Right renal cortex interstitium (tissue), 3 donors: ENCODE data around the gene DCUN1D2. TPM values are rescaled to one million over a fixed set of nuclear protein-coding genes. Genes with fewer than 3 reads are reported as not detected.
"Not testable (repeated sequence)": the region's sequence is repeated elsewhere in the genome, so short reads cannot be mapped to it uniquely, and the experiment has no call there.

Experiments
- DNase-seq, 3 donors: peaks; one replicate each; pipeline ENCODE4 v3.0.0-alpha.2; 2013; ENCODE audit warnings: low read depth in 3 of 3, low spot score in 2 of 3
- polyA plus RNA-seq, 3 donors: library from polyadenylated mRNA; unstranded; fragments of 120-200 nt; gene quantifications; one replicate each; pipeline ENCODE4 v1.2.1, GENCODE V29; 2013; ENCODE audit not compliant: insufficient read length in 3 of 3

The DCUN1D2 gene
- polyA plus RNA-seq, 3 donors: 17.2 to 19.7 (median 19.6) TPM

DNA sequence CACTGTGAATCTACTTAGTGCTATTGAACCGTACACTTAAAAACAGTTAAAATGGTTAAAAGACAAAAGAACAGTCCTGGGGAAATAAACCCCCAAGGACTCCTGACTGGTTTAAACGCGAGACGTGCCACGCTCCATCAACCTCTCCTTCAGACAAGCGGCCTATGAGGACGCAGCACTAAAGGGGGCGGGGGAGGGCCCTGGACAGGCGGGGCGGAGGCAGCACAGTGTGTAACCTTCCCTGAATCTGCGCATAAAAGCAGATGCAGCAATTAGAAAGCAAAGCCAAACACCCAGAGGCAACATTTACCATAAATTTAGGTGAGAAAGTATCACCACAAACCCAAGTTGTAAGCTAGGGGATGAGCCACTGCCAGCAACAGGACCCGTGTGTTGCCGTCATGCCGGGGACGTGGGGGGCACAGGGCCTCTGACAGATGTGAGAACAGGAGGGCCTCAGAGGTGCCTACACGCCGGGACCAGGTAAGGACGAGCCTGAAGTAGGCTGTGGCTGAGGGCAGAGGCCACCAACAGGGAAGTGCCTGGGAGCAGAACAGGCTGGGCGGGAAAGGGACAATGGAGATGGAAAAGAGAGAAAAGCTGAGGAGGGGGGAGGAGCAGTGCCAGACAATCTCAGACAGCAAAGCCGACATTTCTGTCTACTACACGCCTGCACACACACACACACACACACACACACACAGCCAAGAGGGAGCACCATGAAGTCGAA is 21.9 kb downstream of the DCUN1D2 start:
- DNase-seq: no peak

DNA sequence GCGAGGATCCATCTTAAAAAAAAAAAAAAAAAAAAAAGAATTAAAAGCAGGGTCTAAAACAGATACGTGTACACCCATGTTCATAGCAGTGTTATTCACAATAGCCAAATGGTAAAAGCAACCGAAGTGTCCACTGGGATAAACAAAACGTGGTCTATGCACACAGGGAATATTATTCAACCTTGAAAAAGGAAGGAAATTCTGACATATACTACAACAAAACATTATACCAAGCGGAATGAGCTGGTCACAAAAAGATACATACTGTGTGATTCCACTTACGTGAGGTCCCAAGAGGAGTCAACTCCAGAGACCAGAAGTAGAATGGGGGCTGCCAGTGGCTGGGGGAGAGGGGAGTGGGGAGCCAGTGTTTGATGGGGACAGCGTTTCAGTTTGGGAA is 22.5 kb downstream of the DCUN1D2 start:
- DNase-seq: no peak

DNA sequence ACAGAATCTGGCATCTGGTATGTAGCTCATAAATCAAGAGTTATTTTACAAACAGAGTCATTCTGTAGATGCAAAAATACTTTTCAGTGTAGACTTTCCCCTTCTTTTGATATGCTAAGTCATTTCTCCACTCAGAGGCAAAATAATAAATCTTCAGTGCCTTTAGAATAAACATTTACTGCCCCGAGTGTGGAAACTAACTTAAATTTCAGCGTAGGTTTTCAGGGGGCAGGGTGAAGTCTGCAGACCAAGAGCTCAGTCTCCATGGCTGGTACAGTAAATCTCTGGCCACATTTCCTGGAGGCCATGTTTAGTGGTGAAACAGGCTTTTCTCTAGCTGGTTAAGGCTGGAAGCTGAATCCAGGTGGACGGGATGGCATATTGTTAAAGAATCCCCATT is 24.1 kb downstream of the DCUN1D2 start:
- DNase-seq: no peak

DNA sequence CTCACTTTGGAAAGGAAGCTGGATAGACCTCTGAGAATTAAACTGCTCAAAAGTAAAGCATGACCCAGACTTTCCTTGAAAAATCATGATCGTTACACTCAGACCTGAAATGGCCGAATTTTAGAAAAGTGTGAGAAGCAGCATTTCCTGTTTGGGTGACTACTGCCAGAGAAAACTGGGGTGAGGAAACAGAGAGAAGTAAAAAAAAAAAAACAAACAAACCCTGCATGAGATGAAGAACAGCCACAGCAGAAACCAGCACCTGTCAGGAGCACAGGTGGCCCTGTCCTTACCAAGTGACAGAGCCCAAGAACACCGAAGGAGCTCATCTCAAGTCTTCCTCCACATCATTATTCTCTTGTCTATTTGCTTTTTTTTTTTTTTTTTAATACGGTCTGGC is 25.2 kb downstream of the DCUN1D2 start:
- DNase-seq: no peak

DNA sequence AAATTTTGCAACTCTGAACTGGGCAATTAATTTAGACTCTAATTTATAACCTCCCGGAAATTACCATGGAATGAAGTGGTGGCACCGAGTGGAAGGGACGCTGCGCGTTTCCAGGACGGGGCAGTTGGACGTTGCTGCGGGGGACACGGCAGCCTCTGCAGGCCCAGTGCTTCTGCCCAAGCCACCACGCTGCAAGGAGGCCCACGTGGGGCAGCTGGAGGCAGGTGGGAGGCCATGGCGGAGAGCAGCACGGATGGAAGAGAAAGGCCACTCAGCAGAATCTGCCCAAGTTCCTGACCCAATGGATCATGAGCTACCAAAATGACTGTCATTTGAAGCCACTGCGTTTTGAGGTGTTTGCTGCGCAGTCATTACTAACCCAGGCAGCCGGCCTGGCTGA is 26.0 kb downstream of the DCUN1D2 start:
- no peak for DNase-seq

DNA sequence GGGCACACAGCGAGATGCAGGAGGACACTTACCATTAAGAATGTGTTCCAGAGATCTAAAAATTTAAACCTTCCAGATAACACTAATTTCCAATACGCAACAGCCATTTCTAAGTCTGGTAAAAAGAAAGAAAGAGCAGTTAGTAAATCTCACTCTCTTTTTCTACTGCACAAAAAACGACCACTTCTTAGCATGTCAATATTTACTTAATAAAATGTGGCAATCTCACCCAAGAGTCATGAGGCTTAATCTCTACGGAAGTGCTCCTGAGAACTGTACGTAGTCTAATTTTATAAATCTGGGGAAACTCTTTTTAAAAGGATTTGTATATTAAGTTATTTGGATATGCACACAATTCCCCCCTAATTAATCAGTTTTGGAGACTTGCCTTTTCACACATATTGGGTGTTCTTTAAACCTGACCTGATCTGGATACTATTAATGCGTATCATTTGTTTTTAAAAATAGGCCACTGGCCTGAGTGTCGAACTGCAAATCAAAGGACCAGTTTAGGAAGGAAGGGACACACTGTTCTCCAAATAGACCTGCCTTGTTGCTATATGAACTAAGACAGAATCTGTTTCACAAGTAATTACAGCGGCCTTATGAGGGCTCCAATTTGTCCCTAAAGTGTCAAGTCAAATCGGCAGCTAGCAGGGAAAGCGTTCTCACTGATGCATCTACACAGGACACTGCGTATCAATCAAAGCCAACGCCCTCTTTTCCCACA is 29.3 kb downstream of the DCUN1D2 start:
- DNase-seq: no peak

DNA sequence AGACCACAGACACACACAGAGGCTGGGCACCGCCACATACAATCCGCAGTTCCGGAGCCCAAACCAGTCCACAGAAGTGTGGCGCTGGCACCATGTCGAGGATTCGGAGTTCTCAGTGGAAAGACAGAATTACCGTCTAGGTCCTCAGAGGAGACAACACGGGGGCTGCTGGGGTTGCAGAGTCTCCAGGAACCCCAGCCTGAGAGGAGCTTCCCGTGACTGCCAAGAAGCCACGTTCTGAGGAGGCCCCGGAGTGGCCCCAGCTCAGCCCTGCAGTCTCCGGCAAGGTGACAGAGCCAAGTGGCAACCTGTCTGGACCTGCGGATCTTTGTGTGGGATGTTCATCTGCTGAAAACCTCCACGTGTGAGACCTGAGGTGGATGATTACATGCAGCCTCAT is 29.9 kb downstream of the DCUN1D2 start:
- no peak for DNase-seq

DNA sequence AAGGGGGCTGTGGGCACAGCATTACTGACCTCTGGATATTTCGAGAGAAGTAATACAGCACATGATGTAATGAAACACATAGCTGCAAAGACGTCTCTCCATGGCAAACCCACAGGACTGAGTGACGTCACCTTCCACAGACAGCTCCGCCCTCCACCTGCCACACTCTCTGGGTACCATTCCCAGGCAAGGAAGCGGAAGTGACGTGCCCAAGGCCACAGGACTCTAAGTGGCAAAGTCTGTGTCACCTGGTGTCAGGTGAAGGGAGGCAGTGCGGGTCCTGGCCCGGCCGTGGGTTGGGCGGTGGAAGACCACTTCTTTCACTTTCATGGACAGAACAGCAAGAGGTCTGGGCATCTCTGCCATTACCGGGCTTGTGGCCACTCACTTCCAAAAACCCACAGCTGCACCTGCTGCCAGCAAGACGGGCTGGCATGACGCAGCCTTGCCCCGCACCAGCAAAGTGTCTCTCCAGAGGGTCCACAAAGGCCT is 30.4 kb downstream of the DCUN1D2 start:
- no peak for DNase-seq

DNA sequence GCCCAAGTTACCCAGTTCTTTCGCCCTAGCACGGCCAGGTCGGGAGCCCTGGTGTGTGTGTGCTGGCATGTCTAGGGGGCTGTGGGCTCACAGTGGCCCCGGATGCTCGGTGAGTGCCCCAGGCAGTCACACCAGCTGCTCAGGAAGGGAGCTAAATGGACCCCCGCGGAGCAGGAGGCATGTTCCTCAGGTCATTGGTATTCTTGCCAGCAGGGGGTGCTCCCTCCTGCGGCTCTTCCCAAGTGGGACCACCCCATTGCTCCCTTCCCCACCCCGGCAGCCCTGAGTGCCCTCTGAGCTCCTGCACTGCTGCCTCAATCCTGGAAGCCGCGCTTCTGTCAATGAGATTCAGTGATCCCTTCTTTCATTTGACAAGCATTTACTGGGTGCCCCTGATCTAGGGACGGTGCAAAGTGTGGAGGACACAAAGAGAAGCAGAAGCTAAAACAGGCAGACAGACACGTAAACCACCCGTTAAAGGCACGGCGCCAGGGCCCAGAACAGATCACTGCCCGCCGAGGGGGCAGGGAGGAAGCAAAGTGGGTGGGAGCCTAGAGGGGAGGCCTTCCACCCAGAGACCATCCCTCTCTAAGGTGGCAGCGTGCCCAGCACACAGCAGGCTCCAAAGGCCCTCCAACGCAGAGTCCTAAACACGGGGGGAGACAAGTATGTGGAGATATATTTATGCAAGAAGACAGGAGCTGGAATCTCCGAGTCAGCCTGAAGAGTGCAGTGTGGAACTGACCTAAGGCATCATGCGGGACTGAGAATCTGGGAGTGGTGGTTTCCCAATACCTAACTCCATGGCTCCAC is 32.1 kb downstream of the DCUN1D2 start:
- no peak for DNase-seq

DNA sequence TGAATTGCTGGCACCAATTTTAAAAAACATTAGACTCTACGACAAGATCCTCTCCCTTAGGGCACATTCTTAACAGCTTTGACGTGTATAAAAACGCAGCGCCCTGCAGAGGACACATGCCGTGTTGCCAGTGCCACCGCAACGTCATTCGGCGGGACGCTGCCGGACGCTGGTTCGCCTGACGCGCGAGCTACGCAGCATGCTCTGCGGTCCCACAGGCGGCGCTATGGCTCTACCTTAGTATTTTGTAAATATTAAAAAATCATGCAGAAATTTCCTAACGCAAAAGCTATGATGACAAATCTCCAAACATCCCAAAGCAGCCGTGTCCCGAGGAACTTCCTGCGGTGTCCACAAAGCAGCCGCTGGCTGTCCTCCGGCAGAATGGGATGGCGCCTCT is 33.0 kb downstream of the DCUN1D2 start:
- no peak for DNase-seq

DNA sequence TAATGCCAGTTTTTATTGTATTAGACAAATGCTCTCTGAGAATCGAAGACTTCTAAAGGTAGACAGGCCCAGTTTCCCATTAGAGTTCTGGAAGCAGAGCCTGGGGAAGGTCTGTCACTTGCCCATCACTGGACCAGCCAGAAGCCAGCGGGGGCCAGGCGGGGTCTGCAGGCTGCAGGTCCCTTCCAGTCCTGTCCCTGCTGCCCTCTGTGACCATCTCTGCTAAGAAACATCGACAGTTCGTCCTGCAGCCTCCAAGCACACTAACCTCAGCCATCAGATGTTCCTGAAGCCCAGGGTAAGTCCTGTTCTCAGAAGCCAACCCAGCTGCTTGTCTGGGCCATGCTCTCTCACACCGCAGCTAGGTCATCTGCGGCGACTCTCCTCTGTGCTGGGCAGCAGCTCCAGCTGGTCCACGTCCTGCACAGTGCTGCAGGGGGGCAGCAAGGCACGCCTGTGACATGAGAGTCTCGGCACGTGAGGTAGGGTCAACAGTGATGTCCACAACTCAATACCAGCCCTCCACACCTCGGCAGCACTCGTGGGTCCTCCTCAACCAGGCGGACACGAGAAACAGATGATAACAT is 34.3 kb downstream of the DCUN1D2 start:
- DNase-seq: no peak

DNA sequence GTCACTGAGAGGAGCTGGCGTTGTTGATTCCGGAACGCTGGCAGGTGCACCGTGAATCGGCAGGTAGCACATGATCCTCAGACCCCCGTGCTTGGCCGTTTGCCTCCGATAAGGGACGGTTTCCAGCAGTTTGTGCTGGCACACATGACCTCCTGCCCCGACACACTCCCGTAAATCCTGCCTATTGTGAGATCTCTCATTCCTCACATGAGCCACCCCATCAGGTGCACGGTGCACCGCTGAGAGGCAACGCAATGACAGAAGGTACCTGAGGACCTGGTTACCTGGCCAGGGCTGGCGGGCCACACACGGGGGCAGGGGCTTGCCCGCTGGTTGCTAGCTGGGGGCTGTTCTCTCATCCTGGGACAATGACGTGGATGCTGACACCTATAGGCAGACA is 35.1 kb downstream of the DCUN1D2 start:
- DNase-seq: no peak

DNA sequence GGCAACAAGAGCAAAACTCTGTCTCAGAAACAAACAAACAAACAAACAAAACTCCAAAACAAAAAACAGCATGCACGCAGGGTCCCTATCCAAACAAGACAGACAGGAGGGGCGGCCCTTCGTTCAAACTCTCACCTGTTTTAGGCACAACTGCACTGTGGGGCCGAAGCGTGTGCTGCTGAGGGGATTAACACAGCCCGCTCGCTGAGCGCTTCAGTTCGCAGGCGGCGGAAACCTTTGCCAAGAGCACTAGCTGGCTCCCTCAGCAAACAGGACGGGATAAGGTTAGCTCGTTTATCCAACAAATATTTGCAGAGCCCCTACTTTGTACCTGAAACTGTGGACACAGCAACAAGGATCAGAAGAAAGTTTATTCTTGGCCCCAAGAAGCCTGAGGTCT is 35.6 kb downstream of the DCUN1D2 start:
- DNase-seq: no peak

DNA sequence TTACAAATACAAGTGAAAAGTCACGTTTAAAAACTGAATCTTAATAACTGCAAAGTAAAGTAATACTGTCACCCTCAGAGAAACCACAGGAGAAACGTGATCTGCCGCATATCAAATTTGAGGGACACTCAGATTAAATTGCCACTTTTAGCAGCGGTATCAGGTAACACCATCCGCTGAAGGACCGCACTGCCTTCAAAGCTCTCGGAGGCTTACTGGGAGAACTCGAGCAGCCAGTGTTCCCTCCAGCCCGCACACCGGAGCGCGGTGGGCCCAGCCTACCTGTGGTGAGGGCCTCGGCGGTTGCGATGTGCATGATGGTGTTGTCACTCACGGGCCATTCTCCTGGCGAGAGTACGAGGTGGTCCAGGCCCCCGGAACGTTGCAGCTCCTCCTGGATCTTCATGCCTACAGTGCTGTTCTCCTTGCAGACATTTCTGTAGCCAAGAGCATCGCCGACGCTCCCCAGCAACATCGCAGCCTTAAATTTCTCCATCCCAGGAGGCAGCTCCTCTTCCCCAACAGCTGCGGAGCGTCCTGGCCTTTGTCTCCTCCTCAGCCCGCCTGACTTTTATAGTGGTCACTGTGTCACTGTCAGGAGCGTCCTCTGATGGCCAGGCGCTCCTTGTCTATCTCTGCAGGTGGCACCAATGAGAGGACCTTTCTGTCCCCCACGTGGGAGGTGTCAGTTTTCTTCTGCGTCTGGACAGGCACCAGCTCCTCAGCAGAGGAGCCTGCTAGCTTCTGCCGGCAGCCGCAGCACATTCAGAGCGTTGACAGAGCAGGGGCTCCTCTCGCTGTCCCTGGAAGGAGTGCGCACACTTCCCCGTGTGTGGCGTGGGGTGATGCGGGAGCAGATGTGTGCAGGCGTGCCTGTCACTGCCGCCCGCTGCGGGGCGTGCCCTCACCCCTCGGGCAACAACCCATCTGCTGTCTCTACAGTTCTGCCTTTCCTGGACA is 37.3 kb downstream of the DCUN1D2 start, which contains the start of gene ADPRHL1:
Gene ADPRHL1 (minus strand): TSS at position 547 of the 960 bp plus-strand sequence. CDS start 51 bp downstream, at position 496.
- no peak for DNase-seq

DNA sequence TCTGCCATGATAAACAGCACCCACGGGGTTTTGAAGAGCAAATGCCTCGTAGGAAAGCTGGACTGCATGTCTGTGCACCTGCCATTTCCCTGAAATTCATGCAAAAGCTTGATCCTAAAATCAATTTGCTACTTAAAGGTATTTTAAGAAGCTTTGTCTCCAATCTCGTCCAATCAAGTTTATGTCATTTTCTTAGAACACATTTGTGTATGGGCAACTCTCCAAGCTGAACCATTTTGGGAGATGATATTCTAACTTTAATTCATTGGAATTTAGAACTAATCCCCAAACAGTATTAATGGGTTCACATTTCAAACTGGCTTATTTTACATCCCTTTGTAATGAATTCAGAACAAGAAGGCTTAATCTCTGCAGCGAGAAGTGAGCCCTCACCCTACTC is 38.0 kb downstream of the DCUN1D2 start:
- no peak for DNase-seq

DNA sequence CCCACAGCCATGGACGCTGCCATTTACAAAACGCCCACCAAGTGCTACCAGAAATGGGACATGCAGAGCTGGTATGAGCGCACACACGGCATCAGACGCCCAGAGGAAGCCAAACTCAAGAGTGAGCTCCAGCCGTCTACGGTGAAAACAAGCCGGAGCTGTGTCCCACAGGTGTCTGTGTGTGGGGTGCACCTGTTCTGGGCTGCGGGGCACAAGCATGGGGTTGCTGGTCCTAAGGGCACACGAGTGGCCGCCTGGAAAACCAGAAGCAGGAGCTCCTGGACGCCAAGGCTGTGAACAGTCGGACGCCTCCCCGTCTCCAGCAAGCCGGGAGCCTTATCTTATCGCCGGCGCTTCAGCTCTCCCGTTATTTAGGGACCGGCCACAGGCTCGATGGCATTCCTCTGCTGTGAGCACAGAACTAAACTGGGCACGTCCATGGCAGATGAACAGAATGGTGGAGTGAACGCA is 38.5 kb downstream of the DCUN1D2 start:
- DNase-seq: no peak

DNA sequence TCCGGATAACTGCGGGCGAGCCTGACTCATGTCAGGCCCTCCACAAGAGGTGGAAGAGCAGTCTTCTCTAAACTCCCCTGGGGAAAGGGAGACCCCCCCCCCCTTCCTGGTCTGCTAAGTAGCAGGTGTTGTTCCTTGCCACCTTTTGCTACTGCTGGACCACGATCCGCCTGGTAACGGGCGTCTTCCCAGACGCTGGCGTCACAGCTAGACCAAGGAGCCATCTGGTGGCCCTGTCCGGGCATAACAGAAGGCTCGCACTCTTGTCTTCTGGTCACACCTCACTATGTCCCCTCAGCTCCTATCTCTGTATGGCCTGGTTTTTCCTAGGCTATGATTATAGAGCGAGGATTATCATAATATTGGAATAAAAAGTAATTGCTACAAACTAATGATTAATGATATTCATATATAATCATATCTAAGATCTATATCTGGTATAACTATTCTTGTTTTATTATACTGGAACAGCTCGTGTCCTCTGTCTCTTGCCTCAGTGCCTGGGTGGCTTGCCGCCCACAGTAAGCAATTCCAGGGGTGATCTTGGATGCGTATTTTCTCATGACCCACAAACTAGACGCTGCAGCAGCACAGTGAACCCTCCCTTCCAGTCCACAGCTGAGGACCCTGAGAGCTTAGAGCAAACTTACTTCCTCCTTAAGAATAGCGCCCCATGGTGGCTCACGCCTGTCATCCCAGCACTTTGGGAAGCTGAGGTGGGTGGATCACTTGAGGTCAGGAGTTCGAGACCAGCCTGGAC is 39.5 kb downstream of the DCUN1D2 start:
- DNase-seq: not testable (repeated sequence)

DNA sequence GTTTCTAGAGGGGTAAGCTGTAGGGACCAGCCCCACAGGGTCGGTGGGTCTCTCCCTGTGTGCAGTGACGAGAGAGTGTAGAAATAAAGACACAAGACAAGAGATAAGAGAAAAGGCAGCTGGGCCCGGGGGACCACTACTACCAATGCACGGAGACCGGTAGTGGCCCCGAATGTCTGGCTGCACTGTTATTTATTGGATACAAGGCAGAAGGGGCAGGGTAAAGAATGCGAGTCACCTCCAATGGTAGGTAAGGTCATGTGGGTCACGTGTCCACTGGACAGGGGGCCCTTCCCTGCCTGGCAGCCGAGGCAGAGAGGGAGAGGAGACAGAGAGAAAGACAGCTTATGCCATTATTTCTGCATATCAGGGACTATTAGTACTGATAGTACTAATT is 40.2 kb downstream of the DCUN1D2 start:
- DNase-seq: not testable (repeated sequence)
